Hair follicle dermal papilla cell (primary cell): Measurements from ENCODE around the gene RHO. TPM values are rescaled to one million over a fixed set of nuclear protein-coding genes. Genes with fewer than 3 reads are reported as not detected.

Experiments used
- total RNA-seq: library from RNA; depleted of rRNA; stranded (reverse); fragments of >200 nt; gene quantifications from 2 replicates; pipeline ENCODE4 v1.2.3, GENCODE V29; 2012

The RHO gene
- total RNA-seq = not detected in 2 replicates

DNA sequence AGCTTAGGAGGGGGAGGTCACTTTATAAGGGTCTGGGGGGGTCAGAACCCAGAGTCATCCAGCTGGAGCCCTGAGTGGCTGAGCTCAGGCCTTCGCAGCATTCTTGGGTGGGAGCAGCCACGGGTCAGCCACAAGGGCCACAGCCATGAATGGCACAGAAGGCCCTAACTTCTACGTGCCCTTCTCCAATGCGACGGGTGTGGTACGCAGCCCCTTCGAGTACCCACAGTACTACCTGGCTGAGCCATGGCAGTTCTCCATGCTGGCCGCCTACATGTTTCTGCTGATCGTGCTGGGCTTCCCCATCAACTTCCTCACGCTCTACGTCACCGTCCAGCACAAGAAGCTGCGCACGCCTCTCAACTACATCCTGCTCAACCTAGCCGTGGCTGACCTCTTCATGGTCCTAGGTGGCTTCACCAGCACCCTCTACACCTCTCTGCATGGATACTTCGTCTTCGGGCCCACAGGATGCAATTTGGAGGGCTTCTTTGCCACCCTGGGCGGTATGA is at the start of gene RHO:
RHO (plus strand) TSS at position 51 of the 512 bp plus-strand sequence; CDS start at position 146, 95 bp downstream.

GRCh38 chr3:129543156-129543790 is 14.8 kb downstream of the RHO start, which contains the start of gene H1-8:
TSS of gene H1-8 (plus strand) at chr3:129543175. CDS start at chr3:129543219, 44 bp downstream.

Other genes with a start within 250 kb of the RHO start
- 9.6 and 9.9 TPM in 2 replicates for gene HMCES, start 249.8 kb upstream of the RHO start, total RNA-seq
- under 0.01 TPM in 1 of 2 replicates, not detected in the other for gene EFCAB12, start 100.0 kb upstream of the RHO start, total RNA-seq
- gene MBD4, start 88.7 kb upstream of the RHO start, total RNA-seq = 26.5 and 38.5 TPM in 2 replicates
- 38.5 and 53.5 TPM in 2 replicates for gene IFT122, start 88.4 kb upstream of the RHO start, total RNA-seq
- not detected in 2 replicates for gene H1-8, start 14.5 kb downstream of the RHO start, total RNA-seq
- 195 and 238 TPM in 2 replicates for gene PLXND1, start 78.0 kb downstream of the RHO start, total RNA-seq